DOHH2 (cell line): ENCODE measurements around the gene ADGRG1.

Experiments used
- H3F3A ChIP-seq: fragments of 200-600 bp; sonication (generic), shearing (Covaris generic); 2 replicates; pipeline ENCODE4 v1.6.0; 2016; ENCODE audit warnings: antibody characterized with exemption, mild to moderate bottlenecking; ENCODE audit not compliant: control insufficient read depth, insufficient read depth
- H3K27ac ChIP-seq: fragments of 200-600 bp; sonication (generic); 2 replicates; pipeline ENCODE4 v1.5.1; 2014; ENCODE audit warnings: low read depth, mild to moderate bottlenecking, low read length, moderate library complexity
- H3K27me3 ChIP-seq: fragments of 200-600 bp; sonication (generic); 2 replicates; pipeline ENCODE4 v1.6.1; 2014; ENCODE audit warnings: mild to moderate bottlenecking, low read length, mixed read lengths; ENCODE audit not compliant: control insufficient read depth
- H3K36me3 ChIP-seq: fragments of 200-600 bp; sonication (generic); 2 replicates; pipeline ENCODE4 v1.6.1; 2014; ENCODE audit warnings: mild to moderate bottlenecking, low read length, moderate library complexity, mixed read lengths; ENCODE audit not compliant: control insufficient read depth
- H3K4me1 ChIP-seq: fragments of 200-600 bp; sonication (generic); 2 replicates; pipeline ENCODE4 v1.6.1; 2014; ENCODE audit warnings: mild to moderate bottlenecking, low read length, mixed read lengths; ENCODE audit not compliant: control insufficient read depth
- H3K4me2 ChIP-seq: fragments of 200-600 bp; sonication (generic); 2 replicates; pipeline ENCODE4 v1.6.0; 2014; ENCODE audit warnings: mild to moderate bottlenecking, low read length, moderate library complexity
- H3K4me3 ChIP-seq: fragments of 200-600 bp; sonication (generic); 2 replicates; pipeline ENCODE4 v1.5.1; 2014; ENCODE audit warnings: mild to moderate bottlenecking, low read length, mixed read lengths
- H3K79me2 ChIP-seq: fragments of 200-600 bp; sonication (generic); 2 replicates; pipeline ENCODE4 v1.6.1; 2014; ENCODE audit warnings: mild to moderate bottlenecking, low read length, mixed read lengths; ENCODE audit not compliant: control insufficient read depth
- H3K9me2 ChIP-seq: fragments of 200-600 bp; sonication (generic); replicated peaks from 2 replicates; pipeline ENCODE4 v1.6.1; 2014; ENCODE audit warnings: mild to moderate bottlenecking, low read length, mixed read lengths; ENCODE audit not compliant: control insufficient read depth
- H3K9me3 ChIP-seq: fragments of 200-600 bp; sonication (generic); 2 replicates; pipeline ENCODE4 v1.6.1; 2014; ENCODE audit warnings: antibody characterized with exemption, low read length, mixed read lengths; ENCODE audit not compliant: control insufficient read depth, insufficient read depth
- H4K20me1 ChIP-seq: fragments of 200-600 bp; sonication (generic); 2 replicates; pipeline ENCODE4 v1.6.0; 2014; ENCODE audit warnings: low read depth, mild to moderate bottlenecking, antibody characterized with exemption, low read length, moderate library complexity; ENCODE audit not compliant: control insufficient read depth, insufficient read depth
- CTCF ChIP-seq: fragments of 200-600 bp; sonication (generic); IDR thresholded peaks from one replicate; pipeline ENCODE4 v1.5.1; 2014; ENCODE audit warnings: antibody characterized with exemption, mild to moderate bottlenecking, low read depth, low read length; ENCODE audit not compliant: poor library complexity, severe bottlenecking
- EZH2phosphoT487 ChIP-seq: fragments of 200-600 bp; sonication (generic); IDR thresholded peaks from 2 replicates; pipeline ENCODE4 v1.6.1; 2017; ENCODE audit warnings: borderline replicate concordance, mild to moderate bottlenecking, antibody characterized with exemption, low read length, moderate library complexity, mixed read lengths

The ADGRG1 gene

GRCh38 chr16:57668263-57668571 is 39.8 kb downstream of the ADGRG1 start, which contains the start of gene ADGRG3:
ADGRG3 (plus strand) TSS chr16:57668306; CDS start chr16:57668348, 42 bp downstream.
- no peaks in the 10 kb centered on the region for H3F3A ChIP-seq
- TF ChIP-seq CTCF (no peak), EZH2phosphoT487 (no peak)
- no peaks in the 10 kb centered on the region for H3K36me3 ChIP-seq

GRCh38 chr16:57668630-57669475 is 40.4 kb downstream of the ADGRG1 start:
- TF ChIP-seq CTCF (no peak), EZH2phosphoT487 (no peak)
- H3K79me2 ChIP-seq = no peaks in the 10 kb centered on the region
- H3K9me2 ChIP-seq = no peaks in the 10 kb centered on the region
- H3K9me3 ChIP-seq = no peaks in the 10 kb centered on the region
- no peak overlapping the region for H3K4me3 ChIP-seq
- no peaks in the 10 kb centered on the region for H3F3A ChIP-seq
- no peaks in the 10 kb centered on the region for H3K36me3 ChIP-seq
- H3K4me2 ChIP-seq = no peak overlapping the region
- H3K27me3 ChIP-seq = peaks cover 14% of the 10 kb centered on the region; the same call in 1 of the 2 replicates
- H4K20me1 ChIP-seq = no peaks in the 10 kb centered on the region
- no peaks in the 10 kb centered on the region for H3K4me1 ChIP-seq
- no peak overlapping the region for H3K27ac ChIP-seq

More at GRCh38 chr16:57668263-57668571, 39.8 kb downstream of the ADGRG1 start, which contains the start of gene ADGRG3:
- Histone ChIP-seq H3K9me2 (no peaks in the 10 kb centered on the region), H3K4me1 (no peaks in the 10 kb centered on the region), H3K27ac (no peak within 1 kb of the TSS), H3K9me3 (no peaks in the 10 kb centered on the region), H3K4me2 (no peak within 1 kb of the TSS), H4K20me1 (no peaks in the 10 kb centered on the region), H3K27me3 (peaks cover 11% of the 10 kb centered on the region; the same call in 1 of the 2 replicates), H3K79me2 (no peaks in the 10 kb centered on the region), H3K4me3 (no peak within 1 kb of the TSS)

- H3K36me3 ChIP-seq = no peaks in the 10 kb centered on the region
- no peaks in the 10 kb centered on the region for H3F3A ChIP-seq
- H3K4me2 ChIP-seq = no peak overlapping the region
- H3K4me1 ChIP-seq = no peaks in the 10 kb centered on the region
- no peaks in the 10 kb centered on the region for H3K9me3 ChIP-seq
- no peaks in the 10 kb centered on the region for H3K79me2 ChIP-seq
- no peak for TF ChIP-seq CTCF
- TF ChIP-seq EZH2phosphoT487 = no peak
- H3K9me2 ChIP-seq = no peaks in the 10 kb centered on the region
- H4K20me1 ChIP-seq = no peaks in the 10 kb centered on the region
- peaks cover 17% of the 10 kb centered on the region; the same call in 1 of the 2 replicates for H3K27me3 ChIP-seq
- H3K4me3 ChIP-seq = no peak overlapping the region
- no peak overlapping the region for H3K27ac ChIP-seq
Measured at GRCh38 chr16:57669476-57670162, 41.2 kb downstream of the ADGRG1 start.
